HepG2 (cell line): Measurements from ENCODE around the gene AQP5. TPM values are rescaled to one million over a fixed set of nuclear protein-coding genes. Genes with fewer than 3 reads are reported as not detected.
A peak's percentile ranks its signal among the peaks of the same experiment; 100 is the strongest.

Experiments used
- NR2F2 ChIP-seq: IDR thresholded peaks from 2 replicates; pipeline ENCODE4 v1.6.1; 2012; ENCODE audit warnings: low read depth, inconsistent platforms, borderline replicate concordance
- PAX8 ChIP-seq: sonication (generic); formaldehyde crosslinking; IDR thresholded peaks from 2 replicates; pipeline ENCODE4 v1.8.0; 2022; ENCODE audit warnings: mild to moderate bottlenecking, missing genetic modification reagents, borderline replicate concordance
- SRSF9 ChIP-seq: fragments of 200-400 bp; formaldehyde crosslinking; IDR thresholded peaks from 2 replicates; pipeline ENCODE4 v1.6.1; 2018; ENCODE audit warnings: borderline replicate concordance, mild to moderate bottlenecking, low read depth, low read length; ENCODE audit not compliant: insufficient read depth, poor library complexity, severe bottlenecking
- ZFP36L1 ChIP-seq: sonication (generic); formaldehyde crosslinking; IDR thresholded peaks from 2 replicates; pipeline ENCODE4 v1.8.0; 2022; ENCODE audit warnings: mild to moderate bottlenecking, missing genetic modification reagents, moderate library complexity
- ZKSCAN8 ChIP-seq: IDR thresholded peaks from 2 replicates; pipeline ENCODE4 v1.6.1; 2016; ENCODE audit warnings: borderline replicate concordance, missing genetic modification reagents, missing compliant biosample characterization
- ZMYM3 ChIP-seq: sonication (generic); formaldehyde crosslinking; IDR thresholded peaks from 2 replicates; pipeline ENCODE4 v1.5.1; 2020; ENCODE audit warnings: mild to moderate bottlenecking, missing genetic modification reagents
- ZNF17 ChIP-seq: sonication (generic); formaldehyde crosslinking; IDR thresholded peaks from 2 replicates; pipeline ENCODE4 v1.5.0; 2020; ENCODE audit warnings: mild to moderate bottlenecking, missing genetic modification reagents
- ZNF235 ChIP-seq: sonication (generic); formaldehyde crosslinking; IDR thresholded peaks from 2 replicates; pipeline ENCODE4 v1.8.1; 2023; ENCODE audit warnings: mild to moderate bottlenecking, missing genetic modification reagents, borderline replicate concordance
- ZNF317 ChIP-seq: sonication (generic); formaldehyde crosslinking; IDR thresholded peaks from 2 replicates; pipeline ENCODE4 v1.5.0; 2020; ENCODE audit warnings: mild to moderate bottlenecking, missing genetic modification reagents
- ZNF343 ChIP-seq: sonication (generic); formaldehyde crosslinking; IDR thresholded peaks from 2 replicates; pipeline ENCODE4 v1.4.0; 2020; ENCODE audit warnings: mild to moderate bottlenecking, missing genetic modification reagents
- ZNF563 ChIP-seq: sonication (generic); formaldehyde crosslinking; IDR thresholded peaks from 2 replicates; pipeline ENCODE4 v1.8.0; 2022; ENCODE audit warnings: mild to moderate bottlenecking, moderate library complexity, missing genetic modification reagents
- polyA plus RNA-seq, 8 experiments: library from polyadenylated mRNA; depleted of rRNA in 3 of 8; stranded (reverse) in 7 of 8; unstranded in 1 of 8; fragments of >200 nt; fragmentation: Illumina TruSeq in 4 of 8; extraction: Trizol in 4 of 8; gene quantifications; 2 replicates each; pipeline versions ENCODE4 v1.2.1 to v1.2.3, GENCODE V29; 2011 to 2016; ENCODE audit warnings: low read depth in 4 of 8, missing spikeins in 1 of 8, mixed read lengths in 1 of 8; ENCODE audit not compliant: insufficient read depth in 1 of 8
- total RNA-seq, 5 experiments: library from RNA; depleted of rRNA; stranded (reverse); fragments of >200 nt; fragmentation: Illumina TruSeq; extraction: Trizol; gene quantifications; 2 replicates each; pipeline ENCODE4 v1.2.3, GENCODE V29; 2016; ENCODE audit warnings: low read depth in 1 of 5
- TF ChIP-seq, protein P1 (sequence below): IDR thresholded peaks from 2 replicates; pipeline ENCODE4 v1.6.1; 2016
- TF ChIP-seq, protein P2 (sequence below): sonication (generic); formaldehyde crosslinking; IDR thresholded peaks from 2 replicates; pipeline ENCODE4 v1.9.0; 2021; ENCODE audit warnings: mild to moderate bottlenecking, missing genetic modification reagents
- TF ChIP-seq, protein P3 (sequence below): sonication (generic); formaldehyde crosslinking; IDR thresholded peaks from 2 replicates; pipeline ENCODE4 v1.5.0; 2020; ENCODE audit warnings: missing genetic modification reagents
- TF ChIP-seq, protein P4 (sequence below): conservative IDR thresholded peaks from 2 replicates; pipeline ENCODE4 v1.6.1; 2018; ENCODE audit warnings: missing genetic modification reagents
- TF ChIP-seq, protein P5 (sequence below): sonication (generic); formaldehyde crosslinking; IDR thresholded peaks from 2 replicates; pipeline ENCODE4 v1.4.0; 2020; ENCODE audit warnings: low read depth, mild to moderate bottlenecking, missing genetic modification reagents

Gene AQP5
- total and polyA plus RNA-seq, 2 of the 13 experiments (the other 11 are each of a cell fraction or from before 2014, with no cell fraction given): not detected

DNA sequence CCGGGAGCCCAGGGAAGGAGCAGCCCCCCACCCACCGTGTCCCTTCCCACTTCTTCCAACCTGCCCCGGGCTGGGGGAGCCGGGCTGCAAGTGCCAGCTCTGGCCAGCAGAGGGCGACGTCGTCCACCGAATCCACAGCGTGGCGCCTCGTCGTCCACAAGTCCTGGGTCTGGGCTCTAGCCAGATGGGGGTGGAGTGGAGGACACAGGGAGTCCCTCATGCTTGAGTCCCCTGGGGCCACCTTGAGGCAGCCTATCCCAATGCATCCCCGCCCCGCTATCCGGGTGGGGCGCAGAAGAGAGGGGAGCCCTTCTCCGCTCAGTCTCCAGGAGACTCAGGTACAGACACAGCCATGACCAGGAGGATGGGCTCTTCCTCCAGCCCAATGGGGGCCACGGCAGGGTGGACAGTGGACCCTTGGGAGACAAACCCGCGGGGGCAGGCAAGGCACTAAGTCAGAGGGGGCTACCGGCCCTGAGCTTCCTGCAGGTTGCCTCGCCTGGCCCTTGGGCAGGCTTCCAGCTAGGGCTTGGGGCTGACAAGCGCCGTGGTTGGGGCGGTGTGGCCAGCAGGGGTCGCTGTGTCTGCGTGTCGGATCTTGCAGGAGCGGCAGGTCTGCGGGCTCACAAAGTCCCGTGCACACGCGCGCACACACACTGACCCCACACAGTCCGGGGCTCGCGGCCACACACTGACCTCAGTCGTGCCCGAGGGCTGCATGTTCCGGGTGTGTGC is 5.5 kb downstream of the AQP5 start (continued):
- TF ChIP-seq, protein P1, sequence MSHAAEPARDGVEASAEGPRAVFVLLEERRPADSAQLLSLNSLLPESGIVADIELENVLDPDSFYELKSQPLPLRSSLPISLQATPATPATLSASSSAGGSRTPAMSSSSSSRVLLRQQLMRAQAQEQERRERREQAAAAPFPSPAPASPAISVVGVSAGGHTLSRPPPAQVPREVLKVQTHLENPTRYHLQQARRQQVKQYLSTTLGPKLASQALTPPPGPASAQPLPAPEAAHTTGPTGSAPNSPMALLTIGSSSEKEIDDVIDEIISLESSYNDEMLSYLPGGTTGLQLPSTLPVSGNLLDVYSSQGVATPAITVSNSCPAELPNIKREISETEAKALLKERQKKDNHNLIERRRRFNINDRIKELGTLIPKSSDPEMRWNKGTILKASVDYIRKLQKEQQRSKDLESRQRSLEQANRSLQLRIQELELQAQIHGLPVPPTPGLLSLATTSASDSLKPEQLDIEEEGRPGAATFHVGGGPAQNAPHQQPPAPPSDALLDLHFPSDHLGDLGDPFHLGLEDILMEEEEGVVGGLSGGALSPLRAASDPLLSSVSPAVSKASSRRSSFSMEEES (CRISPR knock-in tag): no peak
- TF ChIP-seq PAX8 (CRISPR knock-in tag): 0 out of 2 replicates have a peak, but pooled peaks have one; percentile 51
- 0 out of 2 replicates have a peak, but pooled peaks have one; percentile 20 for TF ChIP-seq ZNF317 (CRISPR knock-in tag)
- no peak for TF ChIP-seq ZKSCAN8
- no peak for TF ChIP-seq ZFP36L1 (CRISPR knock-in tag)
- 0 out of 2 replicates have a peak, but pooled peaks have one; percentile 52 for TF ChIP-seq ZNF343
- TF ChIP-seq ZMYM3: no peak
- TF ChIP-seq, protein P2, sequence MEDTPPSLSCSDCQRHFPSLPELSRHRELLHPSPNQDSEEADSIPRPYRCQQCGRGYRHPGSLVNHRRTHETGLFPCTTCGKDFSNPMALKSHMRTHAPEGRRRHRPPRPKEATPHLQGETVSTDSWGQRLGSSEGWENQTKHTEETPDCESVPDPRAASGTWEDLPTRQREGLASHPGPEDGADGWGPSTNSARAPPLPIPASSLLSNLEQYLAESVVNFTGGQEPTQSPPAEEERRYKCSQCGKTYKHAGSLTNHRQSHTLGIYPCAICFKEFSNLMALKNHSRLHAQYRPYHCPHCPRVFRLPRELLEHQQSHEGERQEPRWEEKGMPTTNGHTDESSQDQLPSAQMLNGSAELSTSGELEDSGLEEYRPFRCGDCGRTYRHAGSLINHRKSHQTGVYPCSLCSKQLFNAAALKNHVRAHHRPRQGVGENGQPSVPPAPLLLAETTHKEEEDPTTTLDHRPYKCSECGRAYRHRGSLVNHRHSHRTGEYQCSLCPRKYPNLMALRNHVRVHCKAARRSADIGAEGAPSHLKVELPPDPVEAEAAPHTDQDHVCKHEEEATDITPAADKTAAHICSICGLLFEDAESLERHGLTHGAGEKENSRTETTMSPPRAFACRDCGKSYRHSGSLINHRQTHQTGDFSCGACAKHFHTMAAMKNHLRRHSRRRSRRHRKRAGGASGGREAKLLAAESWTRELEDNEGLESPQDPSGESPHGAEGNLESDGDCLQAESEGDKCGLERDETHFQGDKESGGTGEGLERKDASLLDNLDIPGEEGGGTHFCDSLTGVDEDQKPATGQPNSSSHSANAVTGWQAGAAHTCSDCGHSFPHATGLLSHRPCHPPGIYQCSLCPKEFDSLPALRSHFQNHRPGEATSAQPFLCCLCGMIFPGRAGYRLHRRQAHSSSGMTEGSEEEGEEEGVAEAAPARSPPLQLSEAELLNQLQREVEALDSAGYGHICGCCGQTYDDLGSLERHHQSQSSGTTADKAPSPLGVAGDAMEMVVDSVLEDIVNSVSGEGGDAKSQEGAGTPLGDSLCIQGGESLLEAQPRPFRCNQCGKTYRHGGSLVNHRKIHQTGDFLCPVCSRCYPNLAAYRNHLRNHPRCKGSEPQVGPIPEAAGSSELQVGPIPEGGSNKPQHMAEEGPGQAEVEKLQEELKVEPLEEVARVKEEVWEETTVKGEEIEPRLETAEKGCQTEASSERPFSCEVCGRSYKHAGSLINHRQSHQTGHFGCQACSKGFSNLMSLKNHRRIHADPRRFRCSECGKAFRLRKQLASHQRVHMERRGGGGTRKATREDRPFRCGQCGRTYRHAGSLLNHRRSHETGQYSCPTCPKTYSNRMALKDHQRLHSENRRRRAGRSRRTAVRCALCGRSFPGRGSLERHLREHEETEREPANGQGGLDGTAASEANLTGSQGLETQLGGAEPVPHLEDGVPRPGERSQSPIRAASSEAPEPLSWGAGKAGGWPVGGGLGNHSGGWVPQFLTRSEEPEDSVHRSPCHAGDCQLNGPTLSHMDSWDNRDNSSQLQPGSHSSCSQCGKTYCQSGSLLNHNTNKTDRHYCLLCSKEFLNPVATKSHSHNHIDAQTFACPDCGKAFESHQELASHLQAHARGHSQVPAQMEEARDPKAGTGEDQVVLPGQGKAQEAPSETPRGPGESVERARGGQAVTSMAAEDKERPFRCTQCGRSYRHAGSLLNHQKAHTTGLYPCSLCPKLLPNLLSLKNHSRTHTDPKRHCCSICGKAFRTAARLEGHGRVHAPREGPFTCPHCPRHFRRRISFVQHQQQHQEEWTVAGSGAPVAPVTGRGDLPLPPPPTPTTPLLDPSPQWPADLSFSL (CRISPR knock-in tag): 0 out of 2 replicates have a peak, but pooled peaks have one; percentile 14
- TF ChIP-seq ZNF235 (CRISPR knock-in tag): peak; percentile 68; the same call in 1 of the 2 replicates
- no peak for TF ChIP-seq NR2F2
- no peak for TF ChIP-seq SRSF9
- TF ChIP-seq, protein P3, sequence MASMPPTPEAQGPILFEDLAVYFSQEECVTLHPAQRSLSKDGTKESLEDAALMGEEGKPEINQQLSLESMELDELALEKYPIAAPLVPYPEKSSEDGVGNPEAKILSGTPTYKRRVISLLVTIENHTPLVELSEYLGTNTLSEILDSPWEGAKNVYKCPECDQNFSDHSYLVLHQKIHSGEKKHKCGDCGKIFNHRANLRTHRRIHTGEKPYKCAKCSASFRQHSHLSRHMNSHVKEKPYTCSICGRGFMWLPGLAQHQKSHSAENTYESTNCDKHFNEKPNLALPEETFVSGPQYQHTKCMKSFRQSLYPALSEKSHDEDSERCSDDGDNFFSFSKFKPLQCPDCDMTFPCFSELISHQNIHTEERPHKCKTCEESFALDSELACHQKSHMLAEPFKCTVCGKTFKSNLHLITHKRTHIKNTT (CRISPR knock-in tag): no peak
- TF ChIP-seq, protein P4, sequence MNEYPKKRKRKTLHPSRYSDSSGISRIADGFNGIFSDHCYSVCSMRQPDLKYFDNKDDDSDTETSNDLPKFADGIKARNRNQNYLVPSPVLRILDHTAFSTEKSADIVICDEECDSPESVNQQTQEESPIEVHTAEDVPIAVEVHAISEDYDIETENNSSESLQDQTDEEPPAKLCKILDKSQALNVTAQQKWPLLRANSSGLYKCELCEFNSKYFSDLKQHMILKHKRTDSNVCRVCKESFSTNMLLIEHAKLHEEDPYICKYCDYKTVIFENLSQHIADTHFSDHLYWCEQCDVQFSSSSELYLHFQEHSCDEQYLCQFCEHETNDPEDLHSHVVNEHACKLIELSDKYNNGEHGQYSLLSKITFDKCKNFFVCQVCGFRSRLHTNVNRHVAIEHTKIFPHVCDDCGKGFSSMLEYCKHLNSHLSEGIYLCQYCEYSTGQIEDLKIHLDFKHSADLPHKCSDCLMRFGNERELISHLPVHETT (CRISPR knock-in tag): peak; percentile 44; the same call in 1 of the 2 replicates
- TF ChIP-seq ZNF563 (CRISPR knock-in tag): no peak; the same call in 1 of the 2 replicates
- TF ChIP-seq, protein P5, sequence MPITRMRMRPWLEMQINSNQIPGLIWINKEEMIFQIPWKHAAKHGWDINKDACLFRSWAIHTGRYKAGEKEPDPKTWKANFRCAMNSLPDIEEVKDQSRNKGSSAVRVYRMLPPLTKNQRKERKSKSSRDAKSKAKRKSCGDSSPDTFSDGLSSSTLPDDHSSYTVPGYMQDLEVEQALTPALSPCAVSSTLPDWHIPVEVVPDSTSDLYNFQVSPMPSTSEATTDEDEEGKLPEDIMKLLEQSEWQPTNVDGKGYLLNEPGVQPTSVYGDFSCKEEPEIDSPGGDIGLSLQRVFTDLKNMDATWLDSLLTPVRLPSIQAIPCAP (CRISPR knock-in tag): no peak
- TF ChIP-seq ZNF17 (CRISPR knock-in tag): no peak
